OCI-LY7 (cell line): ENCODE data around the gene ACTN1. TPM values are rescaled to one million over a fixed set of nuclear protein-coding genes. Genes with fewer than 3 reads are reported as not detected.

Source experiments
- BruUV-seq: library from RNA; stranded (reverse); fragments of 400-500 nt; replicated peaks from 2 replicates; lab custom pipeline; 2021; lab: Mats Ljungman, UMichigan
- CTCF ChIA-PET: fragments of 300-600 bp; sonication (Branson Sonifier 250); formaldehyde crosslinking; loops from one replicate; lab custom pipeline; 2022; ENCODE audit warnings: antibody characterized with exemption; ENCODE audit not compliant: unreplicated experiment; lab: Charles Lee
- POLR2A ChIA-PET: fragments of 300-600 bp; sonication (Branson Sonifier 250); formaldehyde crosslinking; loops from one replicate; lab custom pipeline; 2022; ENCODE audit warnings: antibody characterized with exemption; lab: Charles Lee
- DNase-seq: peaks from one replicate; pipeline ENCODE4 v3.0.0-alpha.2; 2015; ENCODE audit warnings: low spot score
- H2AFZ ChIP-seq: fragments of 200-600 bp; sonication (generic), shearing (Covaris generic); 2 replicates; pipeline ENCODE4 v1.6.1; 2014; ENCODE audit warnings: mild to moderate bottlenecking, antibody characterized with exemption, low read length, moderate library complexity
- H3K27ac ChIP-seq: fragments of 200-600 bp; sonication (generic); 2 replicates; pipeline ENCODE4 v1.5.1; 2014; ENCODE audit warnings: mixed run types, low read depth, mild to moderate bottlenecking, moderate library complexity, low read length, inconsistent platforms; ENCODE audit not compliant: poor library complexity, severe bottlenecking
- H3K36me3 ChIP-seq: fragments of 200-600 bp; sonication (generic); 2 replicates; pipeline ENCODE4 v1.6.1; 2014; ENCODE audit warnings: mild to moderate bottlenecking, antibody characterized with exemption, low read length, moderate library complexity, mixed read lengths; ENCODE audit not compliant: insufficient read depth
- H3K4me1 ChIP-seq: fragments of 200-600 bp; sonication (generic); 2 replicates; pipeline ENCODE4 v1.5.1; 2014; ENCODE audit warnings: mild to moderate bottlenecking, low read length; ENCODE audit not compliant: insufficient read depth, poor library complexity, severe bottlenecking
- H3K4me2 ChIP-seq: fragments of 200-600 bp; sonication (generic); 2 replicates; pipeline ENCODE4 v1.6.1; 2014; ENCODE audit warnings: mild to moderate bottlenecking, low read length
- H3K4me3 ChIP-seq: fragments of 200-600 bp; sonication (generic); 2 replicates; pipeline ENCODE4 v1.5.1; 2014; ENCODE audit warnings: mild to moderate bottlenecking, low read depth, low read length; ENCODE audit not compliant: poor library complexity, severe bottlenecking
- H3K79me2 ChIP-seq: fragments of 200-600 bp; sonication (generic); 2 replicates; pipeline ENCODE4 v1.6.1; 2016; ENCODE audit warnings: low read depth, mild to moderate bottlenecking, low read length, moderate library complexity, mixed read lengths; ENCODE audit not compliant: insufficient read depth
- H3K9me2 ChIP-seq: fragments of 200-600 bp; sonication (generic); 2 replicates; pipeline ENCODE4 v1.6.1; 2016; ENCODE audit warnings: mild to moderate bottlenecking, low read length, mixed read lengths; ENCODE audit not compliant: insufficient read depth
- H3K9me3 ChIP-seq: fragments of 200-600 bp; sonication (generic); 2 replicates; pipeline ENCODE4 v1.6.1; 2014; ENCODE audit warnings: mild to moderate bottlenecking, mixed run types, low read length, mixed read lengths
- H4K20me1 ChIP-seq: fragments of 200-600 bp; sonication (generic); 2 replicates; pipeline ENCODE4 v1.6.1; 2014; ENCODE audit warnings: mild to moderate bottlenecking, antibody characterized with exemption, low read length, moderate library complexity, mixed read lengths; ENCODE audit not compliant: insufficient read depth
- EZH2phosphoT487 ChIP-seq: fragments of 200-600 bp; sonication (generic); IDR thresholded peaks from 2 replicates; pipeline ENCODE4 v1.6.1; 2018; ENCODE audit warnings: low read depth, borderline replicate concordance, mild to moderate bottlenecking, mixed run types, antibody characterized with exemption, low read length, moderate library complexity, mixed read lengths
- intact Hi-C: fragments of 100-400 bp; cut with micrococcal nuclease; formaldehyde crosslinking; loops from one replicate; pipeline ENCODE4 v1.10.0; 2022; ENCODE audit not compliant: unreplicated experiment
- total RNA-seq, 2 experiments: library from RNA; depleted of rRNA in 1 of 2; stranded (reverse); fragments of >200 nt in 1 of 2; shearing (Covaris generic) in 1 of 2; gene quantifications; 2 replicates each; pipeline ENCODE4 v1.2.3, GENCODE V29; 2014 to 2022
- TF ChIP-seq, protein P1 (sequence below): fragments of 200-600 bp; sonication (generic); conservative IDR thresholded peaks from 2 replicates; pipeline ENCODE4 v1.5.1; 2014; ENCODE audit warnings: mild to moderate bottlenecking, antibody characterized with exemption, low read length, moderate library complexity, mixed read lengths

The ACTN1 gene
- total RNA-seq, 2 experiments from 2014 or later: 0.51 to 1.8 TPM

DNA sequence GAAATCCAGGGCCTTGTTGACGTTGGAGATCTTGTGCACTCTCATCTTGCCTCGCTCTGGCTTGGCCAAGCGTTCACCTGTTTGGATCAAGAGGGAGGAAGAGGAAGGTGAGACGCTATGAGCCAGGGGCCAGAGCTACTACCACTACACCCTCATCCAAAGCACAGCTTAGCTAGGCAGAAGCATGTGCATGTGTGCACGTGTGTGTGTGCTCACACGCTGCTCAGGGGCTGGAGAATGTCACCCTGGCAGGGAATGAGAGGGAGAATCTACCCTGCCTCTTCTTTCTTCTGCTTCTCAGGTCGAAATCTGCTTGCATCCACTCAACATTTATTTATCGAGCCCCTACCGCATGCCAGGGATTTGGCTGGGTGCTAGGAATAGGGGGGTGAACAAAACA, 58.1 kb downstream of the ACTN1 start:
- H3K27ac ChIP-seq: no peak overlapping the region
- H3K4me1 ChIP-seq: no peaks in the 10 kb centered on the region
- H3K4me2 ChIP-seq: no peak overlapping the region
- BruUV-seq: no TSS peak
- no peak overlapping the region for H3K4me3 ChIP-seq
- ChIA-PET CTCF (no interaction called here), POLR2A (no interaction called here)
- H3K9me3 ChIP-seq: peaks cover 3% of the 10 kb centered on the region; the same call in 1 of the 2 replicates
- H3K36me3 ChIP-seq: no peaks in the 10 kb centered on the region
- no peak for TF ChIP-seq EZH2phosphoT487
- TF ChIP-seq, protein P1, sequence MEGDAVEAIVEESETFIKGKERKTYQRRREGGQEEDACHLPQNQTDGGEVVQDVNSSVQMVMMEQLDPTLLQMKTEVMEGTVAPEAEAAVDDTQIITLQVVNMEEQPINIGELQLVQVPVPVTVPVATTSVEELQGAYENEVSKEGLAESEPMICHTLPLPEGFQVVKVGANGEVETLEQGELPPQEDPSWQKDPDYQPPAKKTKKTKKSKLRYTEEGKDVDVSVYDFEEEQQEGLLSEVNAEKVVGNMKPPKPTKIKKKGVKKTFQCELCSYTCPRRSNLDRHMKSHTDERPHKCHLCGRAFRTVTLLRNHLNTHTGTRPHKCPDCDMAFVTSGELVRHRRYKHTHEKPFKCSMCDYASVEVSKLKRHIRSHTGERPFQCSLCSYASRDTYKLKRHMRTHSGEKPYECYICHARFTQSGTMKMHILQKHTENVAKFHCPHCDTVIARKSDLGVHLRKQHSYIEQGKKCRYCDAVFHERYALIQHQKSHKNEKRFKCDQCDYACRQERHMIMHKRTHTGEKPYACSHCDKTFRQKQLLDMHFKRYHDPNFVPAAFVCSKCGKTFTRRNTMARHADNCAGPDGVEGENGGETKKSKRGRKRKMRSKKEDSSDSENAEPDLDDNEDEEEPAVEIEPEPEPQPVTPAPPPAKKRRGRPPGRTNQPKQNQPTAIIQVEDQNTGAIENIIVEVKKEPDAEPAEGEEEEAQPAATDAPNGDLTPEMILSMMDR: no peak
- H2AFZ ChIP-seq: no peak overlapping the region
- DNase-seq: no peak
- intact Hi-C loops: no loop called here
- H3K79me2 ChIP-seq: no peaks in the 10 kb centered on the region
- no peaks in the 10 kb centered on the region for H4K20me1 ChIP-seq
- no peaks in the 10 kb centered on the region for H3K9me2 ChIP-seq

DNA sequence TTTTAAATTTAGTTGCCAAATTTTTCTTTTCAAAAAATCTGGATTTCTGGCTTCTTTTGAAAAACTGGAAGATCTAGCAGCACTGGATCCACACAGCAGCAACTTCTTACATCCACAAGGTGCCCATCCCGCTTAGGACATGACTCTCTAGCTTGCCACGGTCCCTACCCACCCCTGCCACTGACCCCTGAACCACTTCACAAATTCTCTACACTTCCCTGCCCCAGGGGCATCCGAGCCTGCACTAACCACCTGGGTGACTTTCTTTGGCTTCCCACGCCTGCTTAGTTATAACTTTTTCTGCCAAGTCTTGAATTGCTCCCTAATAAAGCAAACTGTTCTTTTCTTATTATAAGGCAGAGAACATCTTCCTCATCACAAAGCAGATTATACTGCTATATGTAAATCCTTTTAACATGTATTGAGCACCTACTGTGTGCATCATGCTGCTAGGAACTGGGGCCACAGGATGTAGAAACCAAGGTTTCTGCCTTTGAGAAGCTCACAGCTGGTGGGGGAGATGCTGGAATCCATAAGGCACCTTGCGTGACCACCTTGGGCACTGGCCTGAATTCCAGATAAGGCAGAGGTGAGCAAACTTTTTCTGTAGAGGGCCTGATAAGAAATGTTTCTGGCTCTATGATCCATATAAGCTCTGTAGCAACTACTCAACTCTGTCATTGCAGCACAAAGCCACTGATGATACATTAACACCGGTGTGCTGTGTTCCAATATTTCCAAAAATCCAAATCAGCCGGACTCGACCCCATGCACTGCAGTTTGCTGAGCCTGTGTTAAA, 59.8 kb downstream of the ACTN1 start:
- POLR2A ChIA-PET: interaction anchor here (0.6 kb wide), 1 partner anchor 33 kb away, joined by 3 read pairs; no protein-coding TSS in a partner anchor
- CTCF ChIA-PET: no interaction called here

More for the DNA sequence above, 59.8 kb downstream of the ACTN1 start:
- H4K20me1 ChIP-seq: no peaks in the 10 kb centered on the region
- BruUV-seq: no TSS peak
- H3K4me2 ChIP-seq: no peak overlapping the region
- no peaks in the 10 kb centered on the region for H3K79me2 ChIP-seq
- H3K9me3 ChIP-seq: no peaks in the 10 kb centered on the region
- no peak for DNase-seq
- TF ChIP-seq, protein P1: no peak
- no peak for TF ChIP-seq EZH2phosphoT487
- no peaks in the 10 kb centered on the region for H3K36me3 ChIP-seq
- H3K4me1 ChIP-seq: no peaks in the 10 kb centered on the region
- no peak overlapping the region for H3K4me3 ChIP-seq
- intact Hi-C loops: loop anchor here (10.0 kb wide), 1 partner anchor 95 kb away; no protein-coding TSS in a partner anchor
- no peaks in the 10 kb centered on the region for H3K9me2 ChIP-seq
- no peak overlapping the region for H2AFZ ChIP-seq
- H3K27ac ChIP-seq: no peak overlapping the region
